Measurements from ENCODE around the gene SPNS2. TPM values are rescaled to one million over a fixed set of nuclear protein-coding genes. Genes with fewer than 3 reads are reported as not detected.

Gene SPNS2
- total RNA-seq, 1 experiment from 2014 or later = 2.6 TPM

- Histone ChIP-seq H3K79me2 (ENCODE audit: low read length) (no peaks in the 10 kb centered on the region), H3K9ac (ENCODE audit: low read length) (no peak overlapping the region), H3K9me2 (replicated peaks; ENCODE audit: low read length) (no peaks in the 10 kb centered on the region), H3K4me2 (ENCODE audit: low read length) (no peak overlapping the region), H3K9me3 (ENCODE audit: low read length) (no peaks in the 10 kb centered on the region), H2AFZ (ENCODE audit: low read length) (no peak overlapping the region), H4K20me1 (ENCODE audit: low read length) (no peaks in the 10 kb centered on the region), H3K36me3 (ENCODE audit: low read depth, low read length) (no peaks in the 10 kb centered on the region), H3K27ac (ENCODE audit: low read length) (no peak overlapping the region), H3K4me3 (ENCODE audit: low read length) (no peak overlapping the region), H3K27me3 (ENCODE audit: low read length) (no peaks in the 10 kb centered on the region), H3K4me1 (ENCODE audit: insufficient read depth, low read length) (no peaks in the 10 kb centered on the region), H3F3A (ENCODE audit: low read length, unreplicated experiment) (no peaks in the 10 kb centered on the region)
- TF ChIP-seq EZH2 (IDR thresholded peaks at IDR 0.05; ENCODE audit: low read length, unreplicated experiment) (no peak), CTCF (conservative IDR thresholded peaks at IDR 0.05; ENCODE audit: low read depth, low read length) (no peak), EZH2phosphoT487 (IDR thresholded peaks at IDR 0.05; ENCODE audit: borderline replicate concordance, low read length) (no peak)
- intact Hi-C loops (cut with micrococcal nuclease) = no loop called here
- ChIA-PET CTCF (no interaction called here), POLR2A (ENCODE audit: unreplicated experiment) (no interaction called here)
- no peak for ATAC-seq
- DNase-seq = no peak
- no TSS peak for BruUV-seq (replicated peaks)
These were observed 28.5 kb downstream of the SPNS2 start for GRCh38 chr17:4527134-4527533.

- Histone ChIP-seq H3K79me2 (ENCODE audit: low read length) (no peaks in the 10 kb centered on the region), H3K4me2 (ENCODE audit: low read length) (no peak overlapping the region), H4K20me1 (ENCODE audit: low read length) (no peaks in the 10 kb centered on the region), H3K27ac (ENCODE audit: low read length) (no peak overlapping the region), H3K9me3 (ENCODE audit: low read length) (no peaks in the 10 kb centered on the region), H2AFZ (ENCODE audit: low read length) (no peak overlapping the region), H3K9ac (ENCODE audit: low read length) (no peak overlapping the region), H3K4me1 (ENCODE audit: insufficient read depth, low read length) (no peaks in the 10 kb centered on the region), H3K9me2 (replicated peaks; ENCODE audit: low read length) (no peaks in the 10 kb centered on the region), H3K36me3 (ENCODE audit: low read depth, low read length) (no peaks in the 10 kb centered on the region), H3K4me3 (ENCODE audit: low read length) (no peak overlapping the region), H3F3A (ENCODE audit: low read length, unreplicated experiment) (no peaks in the 10 kb centered on the region), H3K27me3 (ENCODE audit: low read length) (no peaks in the 10 kb centered on the region)
- intact Hi-C loops (cut with micrococcal nuclease) = no loop called here
- TF ChIP-seq CTCF (conservative IDR thresholded peaks at IDR 0.05; ENCODE audit: low read depth, low read length) (no peak), EZH2 (IDR thresholded peaks at IDR 0.05; ENCODE audit: low read length, unreplicated experiment) (no peak), EZH2phosphoT487 (IDR thresholded peaks at IDR 0.05; ENCODE audit: borderline replicate concordance, low read length) (no peak)
- CTCF ChIA-PET = no interaction called here
- ATAC-seq (no peak), DNase-seq (no peak)
- POLR2A ChIA-PET (ENCODE audit: unreplicated experiment) = no interaction called here
- no TSS peak for BruUV-seq (replicated peaks)
These were observed 29.0 kb downstream of the SPNS2 start for GRCh38 chr17:4527566-4528125.

GRCh38 chr17:4529533-4530152 is 31.0 kb downstream of the SPNS2 start:
- no peaks in the 10 kb centered on the region for H3K36me3 ChIP-seq (ENCODE audit: low read depth, low read length)
- no peaks in the 10 kb centered on the region for H3F3A ChIP-seq (ENCODE audit: low read length, unreplicated experiment)
- ChIA-PET POLR2A (ENCODE audit: unreplicated experiment) (no interaction called here), CTCF (no interaction called here)
- H3K9me3 ChIP-seq (ENCODE audit: low read length) = no peaks in the 10 kb centered on the region
- H3K27ac ChIP-seq (ENCODE audit: low read length) = no peak overlapping the region
- no TSS peak for BruUV-seq (replicated peaks)
- no peak overlapping the region for H3K9ac ChIP-seq (ENCODE audit: low read length)
- ATAC-seq = no peak
- no peaks in the 10 kb centered on the region for H3K9me2 ChIP-seq (replicated peaks; ENCODE audit: low read length)
- intact Hi-C loops (cut with micrococcal nuclease) = loop anchor here (10.0 kb wide), 1 partner anchor 105 kb away; no protein-coding TSS in a partner anchor
- TF ChIP-seq EZH2phosphoT487 (IDR thresholded peaks at IDR 0.05; ENCODE audit: borderline replicate concordance, low read length) = no peak
- no peak for TF ChIP-seq EZH2 (IDR thresholded peaks at IDR 0.05; ENCODE audit: low read length, unreplicated experiment)
- no peak for TF ChIP-seq CTCF (conservative IDR thresholded peaks at IDR 0.05; ENCODE audit: low read depth, low read length)
- H3K4me3 ChIP-seq (ENCODE audit: low read length) = no peak overlapping the region
- peaks cover 8% of the 10 kb centered on the region; the same call in 1 of the 2 replicates for H3K4me1 ChIP-seq (ENCODE audit: insufficient read depth, low read length)
- DNase-seq = no peak
- no peaks in the 10 kb centered on the region for H4K20me1 ChIP-seq (ENCODE audit: low read length)
- H3K79me2 ChIP-seq (ENCODE audit: low read length) = no peaks in the 10 kb centered on the region
- no peaks in the 10 kb centered on the region for H3K27me3 ChIP-seq (ENCODE audit: low read length)
- H3K4me2 ChIP-seq (ENCODE audit: low read length) = no peak overlapping the region
- H2AFZ ChIP-seq (ENCODE audit: low read length) = no peak overlapping the region
